HG03039 (cell line): ENCODE data around the gene TMPRSS9.

ENCODE experiments used
- ATAC-seq: cut with Tn5 transposase; IDR thresholded peaks from one replicate; pipeline ENCODE4 v1.9.1; 2021; ENCODE audit warnings: mild to moderate bottlenecking, moderate library complexity; ENCODE audit not compliant: unreplicated experiment

The TMPRSS9 gene

GRCh38 chr19:2329149-2329478 lies 31.0 kb upstream of the TMPRSS9 start:
- peak; percentile 4 for ATAC-seq

GRCh38 chr19:2329501-2329916 lies 30.6 kb upstream of the TMPRSS9 start:
- no peak for ATAC-seq

GRCh38 chr19:2330255-2330631 lies 29.8 kb upstream of the TMPRSS9 start:
- no peak for ATAC-seq

GRCh38 chr19:2330632-2331284 lies 29.3 kb upstream of the TMPRSS9 start:
- no peak for ATAC-seq

- ATAC-seq: no peak
These were observed 28.3 kb upstream of the TMPRSS9 start for GRCh38 chr19:2331601-2332246.

- ATAC-seq: no peak
These were observed 27.6 kb upstream of the TMPRSS9 start for GRCh38 chr19:2332341-2333026.

- ATAC-seq: no peak
These were observed 26.8 kb upstream of the TMPRSS9 start for GRCh38 chr19:2333027-2333806.

GRCh38 chr19:2333807-2334211 lies 26.3 kb upstream of the TMPRSS9 start:
- no peak for ATAC-seq

GRCh38 chr19:2334426-2334825 lies 25.6 kb upstream of the TMPRSS9 start:
- ATAC-seq: no peak

GRCh38 chr19:2334986-2335846 lies 24.8 kb upstream of the TMPRSS9 start:
- no peak for ATAC-seq

- ATAC-seq: no peak
These were observed 24.2 kb upstream of the TMPRSS9 start for GRCh38 chr19:2335848-2336247.

GRCh38 chr19:2336528-2337328 lies 23.3 kb upstream of the TMPRSS9 start:
- no peak for ATAC-seq

GRCh38 chr19:2337329-2337707 lies 22.7 kb upstream of the TMPRSS9 start:
- ATAC-seq: no peak

GRCh38 chr19:2338055-2338615 lies 21.9 kb upstream of the TMPRSS9 start:
- no peak for ATAC-seq

- no peak for ATAC-seq
These were observed 21.1 kb upstream of the TMPRSS9 start for GRCh38 chr19:2338751-2339643.

GRCh38 chr19:2339644-2340310 lies 20.3 kb upstream of the TMPRSS9 start:
- ATAC-seq: no peak

- no peak for ATAC-seq
These were observed 19.4 kb upstream of the TMPRSS9 start for GRCh38 chr19:2340496-2341243.
